K562 (cell line): Measurements from ENCODE around the gene COX4I2. TPM values are rescaled to one million over a fixed set of nuclear protein-coding genes. Genes with fewer than 3 reads are reported as not detected.

Experiments used
- ATAC-seq: fragments of 200-7000 bp; cut with Tn5 transposase; 3 replicates; pipeline ENCODE4 v1.9.1; 2020; ENCODE audit warnings: moderate library complexity
- BruUV-seq: library from RNA; stranded (reverse); fragments of 400-500 nt; replicated peaks from 2 replicates; lab custom pipeline; 2021; lab: Mats Ljungman, UMichigan
- CTCF ChIA-PET: fragments of 300-600 bp; formaldehyde crosslinking; extraction: SDS; loops from one replicate; lab custom pipeline; 2021; ENCODE audit warnings: low intra/inter-chr PET ratio; lab: Yijun Ruan, JAX
- POLR2A ChIA-PET: fragments of 300-600, 350-650 bp; sonication (Branson Sonifier 250); formaldehyde crosslinking; extraction: SDS; loops from one replicate; lab custom pipeline; 2021; ENCODE audit warnings: antibody characterized with exemption, inconsistent platforms; lab: Yijun Ruan, JAX
- DNase-seq, 4 experiments: peaks; one replicate each; pipeline versions ENCODE4 v3.0.0 to v3.0.0-alpha.2; 2011 to 2018; ENCODE audit warnings: low spot score in 3 of 4, mixed read lengths in 3 of 4; ENCODE audit errors: extremely low read depth in 1 of 4
- FAIRE-seq: peaks from 2 replicates; lab custom pipeline; 2011; peaks lifted over from hg19 to GRCh38; lab: Jason Lieb, UNC
- H2AFZ ChIP-seq: 2 replicates; pipeline ENCODE4 v1.6.0; 2011; ENCODE audit warnings: low read depth, low read length, control low read depth, inconsistent platforms
- H3K27ac ChIP-seq: fragments of 200-600 bp; 3 replicates; pipeline ENCODE4 v1.8.0; 2011; ENCODE audit warnings: low read depth, mild to moderate bottlenecking, control low read depth, inconsistent platforms, low read length, moderate library complexity, mixed read lengths; ENCODE audit errors: extremely low read depth
- H3K27me3 ChIP-seq, 2 experiments: fragments of 300-600 bp in 1 of 2; 2 replicates in 1 of 2; 3 replicates in 1 of 2; pipeline versions ENCODE4 v1.6.0 to v1.8.0; 2011; ENCODE audit warnings: inconsistent platforms in 2 of 2, low read length in 2 of 2, mild to moderate bottlenecking in 1 of 2, mixed read lengths in 1 of 2, moderate library complexity in 1 of 2; ENCODE audit not compliant: control insufficient read depth in 2 of 2, insufficient read depth in 2 of 2
- H3K36me3 ChIP-seq: fragments of 300-600 bp; 3 replicates; pipeline ENCODE4 v1.8.0; 2011; ENCODE audit warnings: mild to moderate bottlenecking, low read length, inconsistent platforms; ENCODE audit not compliant: control insufficient read depth, insufficient read depth
- H3K4me1 ChIP-seq, 2 experiments: fragments of 200-600 bp in 1 of 2; replicated peaks in 1 of 2; 2 replicates in 1 of 2; 3 replicates in 1 of 2; pipeline versions ENCODE4 v1.5.1 to v1.8.0; 2011; ENCODE audit warnings: inconsistent platforms in 2 of 2, low read length in 2 of 2, mild to moderate bottlenecking in 1 of 2, mixed read lengths in 1 of 2, moderate library complexity in 1 of 2; ENCODE audit not compliant: control insufficient read depth in 2 of 2, insufficient read depth in 2 of 2
- H3K4me2 ChIP-seq: 2 replicates; pipeline ENCODE4 v1.6.1; 2011; ENCODE audit warnings: low read length, control low read depth, inconsistent platforms, mixed read lengths; ENCODE audit not compliant: insufficient read depth
- H3K4me3 ChIP-seq: fragments of 200-600 bp; sonication (generic), shearing (Covaris generic); 2 replicates; pipeline ENCODE4 v1.5.1; 2016; ENCODE audit warnings: control low read depth, inconsistent platforms
- H3K79me2 ChIP-seq: fragments of 200-600 bp; 3 replicates; pipeline ENCODE4 v1.8.0; 2011; ENCODE audit warnings: low read length, inconsistent platforms; ENCODE audit not compliant: control insufficient read depth, insufficient read depth
- H3K9ac ChIP-seq, 2 experiments: 2 replicates each; pipeline versions ENCODE4 v1.6.0 to v1.6.1; 2011; ENCODE audit warnings: low read depth in 2 of 2, low read length in 2 of 2, control low read depth in 1 of 2, inconsistent platforms in 1 of 2, mild to moderate bottlenecking in 1 of 2, mixed read lengths in 1 of 2; ENCODE audit not compliant: insufficient read depth in 1 of 2
- H3K9me1 ChIP-seq: one replicate; pipeline ENCODE4 v1.6.0; 2011; ENCODE audit warnings: inconsistent platforms, mild to moderate bottlenecking, low read length, moderate library complexity; ENCODE audit not compliant: control insufficient read depth, insufficient read depth
- H3K9me3 ChIP-seq: replicated peaks from 2 replicates; pipeline ENCODE4 v1.5.1; 2011; ENCODE audit warnings: low read depth, low read length, inconsistent platforms; ENCODE audit not compliant: control insufficient read depth, insufficient read depth
- H4K20me1 ChIP-seq: replicated peaks from 2 replicates; pipeline ENCODE4 v1.6.1; 2011; ENCODE audit warnings: low read length, inconsistent platforms, mixed read lengths; ENCODE audit not compliant: control insufficient read depth, insufficient read depth
- CEBPG ChIP-seq, 3 experiments: fragments of 200-800 bp in 1 of 3; sonication (Bioruptor generic) in 1 of 3; sonication (generic) in 1 of 3; formaldehyde crosslinking in 1 of 3; IDR thresholded peaks in 2 of 3; conservative IDR thresholded peaks in 1 of 3; 2 replicates each; pipeline versions ENCODE4 v1.6.1 to v1.8.0; 2016 to 2022; ENCODE audit warnings: missing compliant biosample characterization in 2 of 3, missing genetic modification characterization in 2 of 3, mild to moderate bottlenecking in 1 of 3, missing genetic modification reagents in 1 of 3
- CREM ChIP-seq: IDR thresholded peaks from 2 replicates; pipeline ENCODE4 v1.6.1; 2014; ENCODE audit warnings: antibody characterized with exemption, low read depth
- CSDE1 ChIP-seq, 2 experiments: fragments of 450-650 bp; IDR thresholded peaks; 2 replicates each; pipeline ENCODE4 v1.6.1; 2016; ENCODE audit warnings: mild to moderate bottlenecking in 1 of 2
- SRSF7 ChIP-seq: fragments of 200-400 bp; formaldehyde crosslinking; optimal IDR thresholded peaks from 2 replicates; pipeline ENCODE3; 2017; ENCODE audit warnings: mild to moderate bottlenecking, low read depth, low read length
- SUPT5H ChIP-seq: fragments of 450-650 bp; IDR thresholded peaks from 2 replicates; pipeline ENCODE4 v1.6.1; 2016
- XRCC4 ChIP-seq: IDR thresholded peaks from one replicate; pipeline ENCODE4 v1.6.1; 2011; ENCODE audit not compliant: insufficient read depth, insufficient read length; ENCODE audit errors: extremely low read depth
- ZFPM2 ChIP-seq: fragments of 250-450 bp; sonication (Bioruptor Pico); IDR thresholded peaks from 2 replicates; pipeline ENCODE4 v1.5.1; 2022; ENCODE audit warnings: mild to moderate bottlenecking
- WGBS: fragments of 100-300 bp; shearing (Covaris generic); methylation state at CpG from one replicate; pipeline ENCODE4 v1.1.6; 2016; ENCODE audit warnings: low coverage, mixed read lengths; ENCODE audit not compliant: insufficient coverage; ENCODE audit errors: missing lambda C conversion rate; 5-methylcytosine and 5-hydroxymethylcytosine counted together
- in situ Hi-C: fragments of 300-500 bp; cut with MboI; formaldehyde crosslinking; loops from 4 replicates; pipeline ENCODE4 v1.15.0; 2018; ENCODE audit warnings: inconsistent platforms, mixed read lengths
- intact Hi-C: fragments of 100-400 bp; cut with micrococcal nuclease; formaldehyde crosslinking; loops from 2 replicates; pipeline ENCODE4 v1.14.2; 2022
- polyA plus RNA-seq, 8 experiments: library from polyadenylated mRNA; depleted of rRNA in 4 of 8; stranded (reverse) in 5 of 8; unstranded in 3 of 8; fragments of >200 nt; fragmentation: Nextera tagmentation in 2 of 8; fragmentation: Illumina TruSeq in 1 of 8; extraction: Ambion mirVana in 2 of 8; extraction: Trizol in 1 of 8; gene quantifications; 2 replicates each; pipeline versions ENCODE4 v1.2.1 to v1.2.3, GENCODE V29; 2011 to 2014; ENCODE audit warnings: inconsistent platforms in 1 of 8, missing spikeins in 1 of 8
- total RNA-seq, 7 experiments: library from RNA; depleted of rRNA in 6 of 7; stranded (reverse); fragments of >200 nt in 6 of 7; fragmentation: Illumina TruSeq in 2 of 7; extraction: Trizol in 2 of 7; gene quantifications; 2 replicates each; pipeline versions ENCODE4 v1.2.1 to v1.2.3, GENCODE V29; 2011 to 2021; ENCODE audit warnings: low replicate concordance in 1 of 7
- TF ChIP-seq, protein P1 (sequence below): fragments of 250-450 bp; sonication (Bioruptor Pico); IDR thresholded peaks from 2 replicates; pipeline ENCODE4 v1.5.0; 2020; ENCODE audit warnings: mild to moderate bottlenecking

Gene COX4I2
- total and polyA plus RNA-seq, 9 of the 15 experiments (the other 6 are each of a cell fraction or from before 2014, with no cell fraction given), result not detected

DNA sequence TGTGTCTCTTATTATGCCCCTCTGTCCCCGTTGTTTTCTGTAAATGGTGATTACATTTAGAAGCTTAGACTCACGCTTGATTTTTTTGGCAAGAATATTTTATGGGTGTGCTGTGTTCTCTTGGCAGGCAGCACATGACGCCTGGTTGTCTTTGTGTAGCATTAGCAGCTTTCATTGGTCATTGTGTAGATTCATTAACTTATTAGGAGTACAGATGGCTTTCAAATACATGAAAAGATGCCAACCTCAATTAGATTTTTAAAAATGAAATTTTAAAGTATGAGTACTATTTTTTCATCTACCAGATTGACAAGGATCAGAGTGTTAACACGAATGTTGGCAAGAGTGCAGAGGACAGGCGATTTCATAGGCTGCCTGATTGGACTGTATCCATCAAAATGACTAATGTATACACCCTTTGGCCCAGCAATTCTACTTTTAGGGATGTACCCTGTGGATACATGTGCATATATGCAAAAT, 15.2 kb downstream of the COX4I2 start:
- BruUV-seq, result no TSS peak
- 28% methylated on average over 5 of the region's 5 CpGs for WGBS
- Histone ChIP-seq H3K4me3 (no peak overlapping the region), H2AFZ (no peak overlapping the region), H3K36me3 (no peaks in the 10 kb centered on the region), H3K4me1 (no peaks in the 10 kb centered on the region; a peak in 1 of 5 replicates), H3K9me3 (no peaks in the 10 kb centered on the region), H3K27me3 (no peaks in the 10 kb centered on the region), H3K27ac (no peak overlapping the region)
- intact Hi-C loops, result no loop called here
- POLR2A ChIA-PET, result interaction anchor here (1.0 to 1.4 kb wide), 2 partner anchors 8 to 9 kb away, joined by 3 to 8 read pairs; no protein-coding TSS in a partner anchor
- no peak for ATAC-seq
- no peak for FAIRE-seq
- TF ChIP-seq XRCC4 (no peak), CEBPG (CRISPR knock-in tag; IDR thresholded peaks at IDR 0.05) (no peak), CEBPG (tag; conservative IDR thresholded peaks at IDR 0.05 in 1 of 2, IDR thresholded peaks at IDR 0.05 in 1 of 2) (no peak), SRSF7 (no peak), ZFPM2 (CRISPR knock-in tag) (no peak), CSDE1 (IDR thresholded peaks at IDR 0.05) (no peak), SUPT5H (no peak), CREM (no peak)
- TF ChIP-seq, protein P1, sequence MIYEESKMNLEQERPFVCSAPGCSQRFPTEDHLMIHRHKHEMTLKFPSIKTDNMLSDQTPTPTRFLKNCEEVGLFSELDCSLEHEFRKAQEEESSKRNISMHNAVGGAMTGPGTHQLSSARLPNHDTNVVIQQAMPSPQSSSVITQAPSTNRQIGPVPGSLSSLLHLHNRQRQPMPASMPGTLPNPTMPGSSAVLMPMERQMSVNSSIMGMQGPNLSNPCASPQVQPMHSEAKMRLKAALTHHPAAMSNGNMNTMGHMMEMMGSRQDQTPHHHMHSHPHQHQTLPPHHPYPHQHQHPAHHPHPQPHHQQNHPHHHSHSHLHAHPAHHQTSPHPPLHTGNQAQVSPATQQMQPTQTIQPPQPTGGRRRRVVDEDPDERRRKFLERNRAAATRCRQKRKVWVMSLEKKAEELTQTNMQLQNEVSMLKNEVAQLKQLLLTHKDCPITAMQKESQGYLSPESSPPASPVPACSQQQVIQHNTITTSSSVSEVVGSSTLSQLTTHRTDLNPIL (CRISPR knock-in tag), result no peak
- TF ChIP-seq, all 486 proteins: peak for 0
- CTCF ChIA-PET, result no interaction called here
- H3K9ac ChIP-seq, result no peak overlapping the region
- H3K4me2 ChIP-seq, result no peak overlapping the region
- H3K9me1 ChIP-seq, result no peaks in the 10 kb centered on the region
- in situ Hi-C loops, result no loop called here
- no peak for DNase-seq
- H3K79me2 ChIP-seq, result no peaks in the 10 kb centered on the region
- no peaks in the 10 kb centered on the region for H4K20me1 ChIP-seq
